Measurements from ENCODE around the gene TIGAR. TPM values are rescaled to one million over a fixed set of nuclear protein-coding genes. Genes with fewer than 3 reads are reported as not detected.
A peak's percentile ranks its signal among the peaks of the same experiment; 100 is the strongest.

The TIGAR gene
- total RNA-seq, 1 donor from 2014 or later, result 15.4 TPM

DNA sequence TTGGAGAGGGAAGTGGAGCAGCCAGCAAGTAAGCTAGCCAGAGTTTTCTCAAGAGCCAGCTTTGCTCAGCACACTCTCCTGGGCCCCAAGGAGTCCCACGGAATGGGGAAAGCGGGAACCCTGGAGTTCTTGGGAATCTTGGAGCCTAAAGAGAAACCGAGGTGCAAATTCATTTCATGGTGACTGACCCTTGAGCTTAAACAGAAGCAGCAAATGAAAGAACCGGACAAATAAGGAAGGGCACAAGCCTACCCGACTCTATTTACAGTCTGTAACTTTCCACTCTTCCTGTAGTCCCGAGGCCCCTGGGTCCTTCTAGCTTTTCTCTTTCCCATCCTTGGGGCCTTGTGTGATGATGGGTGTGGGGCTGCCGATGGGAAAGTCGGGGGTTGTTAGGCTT lies 18.1 kb upstream of the TIGAR start:
- Mint-ChIP-seq H3K9me3 (no peaks in the 10 kb centered on the region), H3K27ac (ENCODE audit: unreplicated experiment) (no peak overlapping the region), H3K36me3 (ENCODE audit: low read depth) (peaks cover 22% of the 10 kb centered on the region)

DNA sequence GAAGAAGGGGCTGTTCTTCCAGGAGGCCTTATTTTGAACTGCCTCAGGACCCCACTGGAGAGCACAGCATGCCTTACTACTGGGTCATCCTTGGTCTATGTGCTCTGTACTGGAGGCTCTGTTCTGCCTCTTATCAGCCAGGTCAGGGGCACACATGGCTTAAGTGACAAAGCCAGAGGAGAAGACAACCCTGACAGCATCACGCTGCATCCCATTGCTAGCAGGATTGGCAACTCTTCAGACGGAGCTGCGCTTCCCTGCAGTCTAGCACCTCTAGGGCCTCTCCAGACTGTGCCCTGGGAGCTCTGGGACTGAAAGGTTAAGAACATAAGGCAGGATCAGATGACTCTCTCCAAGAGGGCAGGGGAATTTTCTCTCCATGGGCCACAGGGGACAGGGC lies 17.3 kb upstream of the TIGAR start:
- no peaks in the 10 kb centered on the region for H3K9me3 Mint-ChIP-seq
- H3K36me3 Mint-ChIP-seq (ENCODE audit: low read depth), result peaks cover 19% of the 10 kb centered on the region
- no peaks in the 10 kb centered on the region for H3K27me3 Mint-ChIP-seq (ENCODE audit: low read depth)
- peak overlapping the region; percentile 78 for H3K27ac Mint-ChIP-seq (ENCODE audit: unreplicated experiment)
- TF ChIP-seq, protein P1, sequence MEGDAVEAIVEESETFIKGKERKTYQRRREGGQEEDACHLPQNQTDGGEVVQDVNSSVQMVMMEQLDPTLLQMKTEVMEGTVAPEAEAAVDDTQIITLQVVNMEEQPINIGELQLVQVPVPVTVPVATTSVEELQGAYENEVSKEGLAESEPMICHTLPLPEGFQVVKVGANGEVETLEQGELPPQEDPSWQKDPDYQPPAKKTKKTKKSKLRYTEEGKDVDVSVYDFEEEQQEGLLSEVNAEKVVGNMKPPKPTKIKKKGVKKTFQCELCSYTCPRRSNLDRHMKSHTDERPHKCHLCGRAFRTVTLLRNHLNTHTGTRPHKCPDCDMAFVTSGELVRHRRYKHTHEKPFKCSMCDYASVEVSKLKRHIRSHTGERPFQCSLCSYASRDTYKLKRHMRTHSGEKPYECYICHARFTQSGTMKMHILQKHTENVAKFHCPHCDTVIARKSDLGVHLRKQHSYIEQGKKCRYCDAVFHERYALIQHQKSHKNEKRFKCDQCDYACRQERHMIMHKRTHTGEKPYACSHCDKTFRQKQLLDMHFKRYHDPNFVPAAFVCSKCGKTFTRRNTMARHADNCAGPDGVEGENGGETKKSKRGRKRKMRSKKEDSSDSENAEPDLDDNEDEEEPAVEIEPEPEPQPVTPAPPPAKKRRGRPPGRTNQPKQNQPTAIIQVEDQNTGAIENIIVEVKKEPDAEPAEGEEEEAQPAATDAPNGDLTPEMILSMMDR (conservative IDR thresholded peaks at IDR 0.05), result no peak
- H3K4me3 Mint-ChIP-seq, result no peak overlapping the region
- DNase-seq (ENCODE audit: low read depth, low spot score), result no peak
- H3K4me1 Mint-ChIP-seq, result peaks cover 20% of the 10 kb centered on the region

More for the DNA sequence above, 18.1 kb upstream of the TIGAR start:
- no peak for DNase-seq (ENCODE audit: low read depth, low spot score)
- TF ChIP-seq, protein P1 (conservative IDR thresholded peaks at IDR 0.05), result no peak
- H3K4me1 Mint-ChIP-seq, result peaks cover 17% of the 10 kb centered on the region
- H3K4me3 Mint-ChIP-seq, result no peak overlapping the region
- H3K27me3 Mint-ChIP-seq (ENCODE audit: low read depth), result no peaks in the 10 kb centered on the region

DNA sequence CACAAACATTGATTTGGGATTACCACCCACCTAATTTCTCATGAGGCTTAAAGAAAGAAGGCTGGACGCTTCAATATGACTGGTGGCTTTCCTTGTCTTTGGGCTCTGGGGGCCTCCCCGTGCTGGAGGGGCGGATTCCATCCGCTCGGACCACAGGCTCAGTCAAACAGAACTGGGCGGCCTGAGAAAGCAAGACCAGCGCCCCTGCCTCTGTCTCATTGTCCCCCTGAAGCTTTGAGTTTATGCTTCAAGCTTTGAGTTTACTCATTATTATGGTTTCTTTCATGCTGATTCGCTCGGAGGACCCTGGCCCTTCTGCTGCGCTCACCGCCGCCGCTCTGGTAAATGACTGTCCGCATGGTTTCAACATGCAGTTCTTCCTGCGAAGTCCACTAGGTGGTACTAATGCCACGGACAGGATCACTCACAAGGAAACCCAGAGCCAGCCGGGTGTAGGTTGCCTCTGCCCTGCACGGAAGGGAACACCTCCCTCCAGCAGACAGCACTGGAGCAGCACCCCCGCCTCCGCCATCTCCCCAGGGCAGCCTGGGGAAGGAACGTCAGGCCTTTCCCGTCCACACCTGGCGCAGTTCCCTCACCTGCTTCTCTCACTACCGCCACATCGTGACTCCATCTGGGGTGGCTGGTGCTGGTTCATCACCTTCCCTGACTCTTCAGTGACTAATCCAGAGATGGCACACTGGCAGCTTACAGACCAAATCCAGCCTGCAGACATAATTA lies 13.2 kb upstream of the TIGAR start:
- no peaks in the 10 kb centered on the region for H3K27me3 Mint-ChIP-seq (ENCODE audit: low read depth)
- TF ChIP-seq, protein P1 (conservative IDR thresholded peaks at IDR 0.05), result peak; percentile 97
- H3K27ac Mint-ChIP-seq (ENCODE audit: unreplicated experiment), result no peak overlapping the region
- H3K4me3 Mint-ChIP-seq, result peak overlapping the region; percentile 73
- H3K36me3 Mint-ChIP-seq (ENCODE audit: low read depth), result peaks cover 3% of the 10 kb centered on the region
- DNase-seq (ENCODE audit: low read depth, low spot score), result peak; percentile 66
- no peaks in the 10 kb centered on the region for H3K9me3 Mint-ChIP-seq
- peaks cover 20% of the 10 kb centered on the region for H3K4me1 Mint-ChIP-seq

DNA sequence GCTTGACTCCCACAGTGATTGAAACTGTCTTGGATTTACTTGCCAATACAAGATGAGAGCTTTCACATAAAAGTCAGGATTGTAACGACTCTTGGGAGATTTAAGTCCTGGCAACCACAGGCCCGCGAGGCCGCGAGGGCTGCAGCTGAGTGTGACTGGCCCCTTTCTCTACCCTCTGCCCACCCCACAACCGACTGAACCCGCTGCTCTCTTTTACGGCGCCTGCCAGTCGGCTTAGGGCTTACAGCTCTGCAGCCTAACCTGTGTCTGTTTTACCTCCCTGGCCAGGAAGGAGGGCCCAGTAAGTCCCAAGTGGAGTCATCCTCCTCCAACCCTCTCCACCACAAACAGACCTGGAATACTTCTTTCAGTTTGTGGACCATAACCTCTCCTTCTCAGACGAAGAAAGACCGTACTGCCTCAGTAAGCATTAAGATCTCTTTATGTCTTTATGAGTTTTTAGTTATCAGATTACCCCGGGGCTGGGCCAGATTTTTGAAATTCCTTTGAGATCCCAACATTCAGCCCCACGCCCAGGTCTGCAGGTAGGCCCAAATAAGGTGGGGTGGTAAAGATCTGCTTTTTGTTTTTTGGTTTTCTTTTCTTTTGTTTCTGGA lies 12.6 kb upstream of the TIGAR start:
- no peak overlapping the region for H3K4me3 Mint-ChIP-seq
- TF ChIP-seq, protein P1 (conservative IDR thresholded peaks at IDR 0.05), result no peak

DNA sequence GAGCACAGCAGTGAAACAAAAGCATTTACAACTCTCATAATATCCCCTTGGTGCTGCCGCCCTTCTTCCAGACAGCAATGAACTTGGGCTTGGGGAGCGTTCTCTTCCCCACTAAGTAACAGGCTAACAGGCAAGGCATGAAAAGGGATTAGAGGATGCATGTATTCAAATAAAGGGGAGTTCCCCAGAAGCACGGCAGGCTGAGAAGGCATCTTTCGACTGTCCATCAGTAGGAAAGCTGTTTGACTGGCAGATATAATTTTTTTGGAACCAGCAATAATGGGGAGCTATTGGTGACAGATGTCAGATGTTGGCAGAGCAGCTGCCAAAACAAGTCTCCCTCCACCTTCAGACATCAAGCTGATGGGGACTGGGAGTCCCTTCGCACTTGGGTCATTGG lies 9.2 kb upstream of the TIGAR start:
- no peak for DNase-seq (ENCODE audit: low read depth, low spot score)
- H3K36me3 Mint-ChIP-seq (ENCODE audit: low read depth), result no peaks in the 10 kb centered on the region
- H3K4me3 Mint-ChIP-seq, result peak overlapping the region; percentile 3
- H3K27ac Mint-ChIP-seq (ENCODE audit: unreplicated experiment), result peak overlapping the region; percentile 37
- no peaks in the 10 kb centered on the region for H3K9me3 Mint-ChIP-seq
- TF ChIP-seq, protein P1 (conservative IDR thresholded peaks at IDR 0.05), result no peak
- peaks cover 13% of the 10 kb centered on the region for H3K4me1 Mint-ChIP-seq
- H3K27me3 Mint-ChIP-seq (ENCODE audit: low read depth), result no peaks in the 10 kb centered on the region

More for the DNA sequence above, 12.6 kb upstream of the TIGAR start:
- Mint-ChIP-seq H3K27ac (ENCODE audit: unreplicated experiment) (no peak overlapping the region), H3K36me3 (ENCODE audit: low read depth) (peaks cover 3% of the 10 kb centered on the region), H3K27me3 (ENCODE audit: low read depth) (no peaks in the 10 kb centered on the region), H3K4me1 (peaks cover 20% of the 10 kb centered on the region), H3K9me3 (no peaks in the 10 kb centered on the region)
- DNase-seq (ENCODE audit: low read depth, low spot score), result no peak

Data from neural crest cell (in vitro differentiated cells).